HG03439 (cell line): ENCODE results near the gene ZNF576.
"Not testable (repeated sequence)": the region's sequence is repeated elsewhere in the genome, so short reads cannot be mapped to it uniquely, and the experiment has no call there.

Experiments
- ATAC-seq: cut with Tn5 transposase; IDR thresholded peaks from one replicate; pipeline ENCODE4 v1.9.1; 2021; ENCODE audit warnings: mild to moderate bottlenecking, moderate library complexity; ENCODE audit not compliant: unreplicated experiment

ZNF576 gene

GRCh38 chr19:43595999-43596841 lies at the start of gene ZNF576, which contains the start of gene IRGQ:
Gene ZNF576, plus strand, starts transcription at chr19:43596595. Its CDS starts 514 bp downstream, at chr19:43597109.
Gene IRGQ, minus strand, starts transcription at chr19:43596134. Its CDS starts 796 bp downstream, at chr19:43595338.
- peak; percentile 85 for ATAC-seq

GRCh38 chr19:43547926-43548325 lies 48.5 kb upstream of the ZNF576 start:
- ATAC-seq = not testable (repeated sequence)

- no peak for ATAC-seq
Measured at GRCh38 chr19:43548706-43549105, 47.7 kb upstream of the ZNF576 start.

- ATAC-seq = no peak
Measured at GRCh38 chr19:43551399-43552197, 44.8 kb upstream of the ZNF576 start.

GRCh38 chr19:43552198-43552450 lies 44.3 kb upstream of the ZNF576 start:
- ATAC-seq = no peak

GRCh38 chr19:43552616-43553015 lies 43.8 kb upstream of the ZNF576 start:
- no peak for ATAC-seq

GRCh38 chr19:43553656-43554055 lies 42.7 kb upstream of the ZNF576 start:
- ATAC-seq = no peak

- no peak for ATAC-seq
Measured at GRCh38 chr19:43554317-43554895, 42.0 kb upstream of the ZNF576 start.

GRCh38 chr19:43555185-43555770 lies 41.1 kb upstream of the ZNF576 start:
- ATAC-seq = no peak

- no peak for ATAC-seq
Measured at GRCh38 chr19:43560687-43561086, 35.7 kb upstream of the ZNF576 start.

GRCh38 chr19:43561139-43561970 lies 35.0 kb upstream of the ZNF576 start:
- no peak for ATAC-seq

GRCh38 chr19:43562226-43562697 lies 34.1 kb upstream of the ZNF576 start:
- ATAC-seq = no peak

- ATAC-seq = peak; percentile 50
Measured at GRCh38 chr19:43562698-43563241, 33.6 kb upstream of the ZNF576 start.

- ATAC-seq = no peak
Measured at GRCh38 chr19:43563816-43564457, 32.5 kb upstream of the ZNF576 start.

- no peak for ATAC-seq
Measured at GRCh38 chr19:43564800-43565199, 31.6 kb upstream of the ZNF576 start.

GRCh38 chr19:43569657-43570056 lies 26.7 kb upstream of the ZNF576 start:
- ATAC-seq = no peak

- no peak for ATAC-seq
Measured at GRCh38 chr19:43570174-43570791, 26.1 kb upstream of the ZNF576 start.

- ATAC-seq = no peak
Measured at GRCh38 chr19:43572171-43572588, 24.2 kb upstream of the ZNF576 start.
